Activated CD8-positive, alpha-beta memory T cell treated with anti-CD3 and anti-CD28 coated beads, Interleukin-2, amount 50 U/mL, for 48 hours (primary cell): ENCODE measurements around the gene LRRC4C.
"Not testable (repeated sequence)": the region's sequence is repeated elsewhere in the genome, so short reads cannot be mapped to it uniquely, and the experiment has no call there.

Source experiments
- DNase-seq: peaks from one replicate; pipeline ENCODE4 v3.0.0-alpha.2; 2020

Gene LRRC4C

GRCh38 chr11:40203606-40204005 is 1255.8 kb downstream of the LRRC4C start:
- DNase-seq, result no peak

GRCh38 chr11:40202589-40203270 is 1256.7 kb downstream of the LRRC4C start:
- DNase-seq, result no peak

GRCh38 chr11:40192590-40192989 is 1266.9 kb downstream of the LRRC4C start:
- DNase-seq, result not testable (repeated sequence)

- no peak for DNase-seq
These were observed 1269.2 kb downstream of the LRRC4C start for GRCh38 chr11:40190294-40190693.

GRCh38 chr11:40188848-40189247 is 1270.6 kb downstream of the LRRC4C start:
- no peak for DNase-seq

GRCh38 chr11:40187295-40187694 is 1272.2 kb downstream of the LRRC4C start:
- no peak for DNase-seq

- DNase-seq, result no peak
These were observed 1272.8 kb downstream of the LRRC4C start for GRCh38 chr11:40186437-40187263.

- no peak for DNase-seq
These were observed 1273.7 kb downstream of the LRRC4C start for GRCh38 chr11:40185793-40186192.

GRCh38 chr11:40183073-40184064 is 1276.1 kb downstream of the LRRC4C start:
- no peak for DNase-seq

GRCh38 chr11:40179541-40179940 is 1279.9 kb downstream of the LRRC4C start:
- DNase-seq, result no peak

- no peak for DNase-seq
These were observed 1281.0 kb downstream of the LRRC4C start for GRCh38 chr11:40178470-40178869.

GRCh38 chr11:40175980-40176379 is 1283.5 kb downstream of the LRRC4C start:
- DNase-seq, result no peak

- no peak for DNase-seq
These were observed 1289.4 kb downstream of the LRRC4C start for GRCh38 chr11:40170078-40170477.

GRCh38 chr11:40168414-40168813 is 1291.0 kb downstream of the LRRC4C start:
- no peak for DNase-seq

- not testable (repeated sequence) for DNase-seq
These were observed 1291.6 kb downstream of the LRRC4C start for GRCh38 chr11:40167805-40168204.

- no peak for DNase-seq
These were observed 1292.6 kb downstream of the LRRC4C start for GRCh38 chr11:40166892-40167291.

GRCh38 chr11:40162901-40163883 is 1296.3 kb downstream of the LRRC4C start:
- DNase-seq, result no peak

GRCh38 chr11:40161854-40162410 is 1297.5 kb downstream of the LRRC4C start:
- no peak for DNase-seq

GRCh38 chr11:40160418-40160817 is 1299.0 kb downstream of the LRRC4C start:
- DNase-seq, result no peak

- DNase-seq, result no peak
These were observed 1309.7 kb downstream of the LRRC4C start for GRCh38 chr11:40149721-40150120.

GRCh38 chr11:40140560-40140959 is 1318.9 kb downstream of the LRRC4C start:
- no peak for DNase-seq
